GM19099 (cell line): ENCODE data around the gene HELZ.

Source experiments
- POLR2A ChIP-seq: IDR thresholded peaks from 3 replicates; pipeline ENCODE4 v1.6.1; 2011; ENCODE audit warnings: low read depth; ENCODE audit not compliant: insufficient read length; ENCODE audit errors: extremely low read depth

The HELZ gene

DNA sequence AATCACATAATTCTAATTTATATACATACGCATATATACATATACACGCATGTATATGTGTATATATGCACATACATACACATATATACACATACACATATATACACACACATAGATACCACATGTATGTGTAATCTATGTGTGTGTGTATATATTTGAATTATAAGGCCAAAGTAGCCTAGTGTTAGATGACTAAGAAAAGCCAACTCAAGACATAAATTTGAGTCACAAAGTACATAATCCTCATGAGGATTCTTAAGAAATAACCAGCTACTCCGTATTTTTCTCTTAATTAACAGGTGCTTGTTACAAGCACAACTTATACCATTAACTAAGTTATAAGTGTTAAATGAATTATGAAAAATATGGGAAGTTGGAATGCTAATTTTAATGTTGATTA, 115.7 kb downstream of the HELZ start:
- TF ChIP-seq POLR2A, result no peak

- TF ChIP-seq POLR2A, result no peak
Measured at GRCh38 chr17:67128700-67129099, 116.3 kb downstream of the HELZ start.

DNA sequence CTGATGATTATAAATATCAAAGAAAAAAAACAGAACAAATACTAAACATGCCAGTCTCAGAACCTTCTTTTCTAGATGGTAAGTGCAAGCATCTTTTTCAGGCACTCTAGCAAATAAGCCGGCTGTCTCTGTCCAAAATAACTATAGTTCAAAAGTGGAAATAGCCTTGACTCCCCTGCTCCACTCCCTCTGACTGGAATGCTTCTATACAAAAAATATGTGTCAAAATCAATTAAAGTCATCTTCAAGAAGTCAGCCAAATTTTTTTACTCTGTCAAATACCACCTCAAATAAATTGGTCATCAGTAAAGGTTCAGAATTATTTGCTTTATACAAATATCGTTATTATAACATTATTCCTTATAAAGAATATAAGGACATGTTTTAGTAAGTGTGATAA, 117.1 kb downstream of the HELZ start:
- no peak for TF ChIP-seq POLR2A

- no peak for TF ChIP-seq POLR2A
Measured at GRCh38 chr17:67126983-67127382, 118.0 kb downstream of the HELZ start.

DNA sequence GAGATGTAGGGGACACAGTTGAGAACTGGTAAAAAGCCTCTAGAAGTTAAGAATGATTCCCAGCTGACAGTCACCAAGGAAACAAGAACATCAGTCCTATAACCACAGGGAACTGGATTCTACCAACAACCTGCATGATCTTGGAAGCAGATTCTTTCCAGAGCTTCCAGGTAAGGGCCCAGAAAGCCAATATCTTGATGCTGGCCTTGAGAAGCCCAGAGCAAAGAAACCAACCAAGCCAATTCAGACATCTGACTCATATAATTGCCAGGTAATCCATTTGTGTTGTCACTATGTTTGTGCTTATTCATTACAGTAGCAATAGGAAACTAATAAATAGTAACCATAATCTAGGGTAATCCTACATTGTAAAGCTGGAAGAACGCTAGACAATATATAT, 119.1 kb downstream of the HELZ start:
- no peak for TF ChIP-seq POLR2A

GRCh38 chr17:67125417-67125816, 119.6 kb downstream of the HELZ start:
- no peak for TF ChIP-seq POLR2A

- TF ChIP-seq POLR2A, result no peak
Measured at GRCh38 chr17:67124450-67125148, 120.4 kb downstream of the HELZ start.

DNA sequence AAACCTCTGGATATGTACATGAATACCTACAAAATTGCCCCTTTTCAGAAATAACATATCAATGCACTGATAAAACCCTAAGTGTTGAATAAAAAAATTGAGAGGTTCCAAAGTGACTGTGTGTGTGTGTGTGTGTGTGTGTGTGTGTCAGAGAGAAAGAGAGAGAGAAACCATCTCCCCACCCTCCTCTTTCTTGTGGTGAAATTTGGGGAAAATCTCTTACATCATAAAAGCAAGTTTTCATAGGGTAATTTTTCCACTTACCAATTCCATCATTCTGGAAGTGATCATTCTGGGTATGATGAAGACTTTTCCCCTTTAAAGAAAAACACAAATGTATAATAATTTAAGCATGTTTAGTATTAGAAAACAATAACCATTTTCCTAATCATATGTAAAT, 121.3 kb downstream of the HELZ start:
- no peak for TF ChIP-seq POLR2A

DNA sequence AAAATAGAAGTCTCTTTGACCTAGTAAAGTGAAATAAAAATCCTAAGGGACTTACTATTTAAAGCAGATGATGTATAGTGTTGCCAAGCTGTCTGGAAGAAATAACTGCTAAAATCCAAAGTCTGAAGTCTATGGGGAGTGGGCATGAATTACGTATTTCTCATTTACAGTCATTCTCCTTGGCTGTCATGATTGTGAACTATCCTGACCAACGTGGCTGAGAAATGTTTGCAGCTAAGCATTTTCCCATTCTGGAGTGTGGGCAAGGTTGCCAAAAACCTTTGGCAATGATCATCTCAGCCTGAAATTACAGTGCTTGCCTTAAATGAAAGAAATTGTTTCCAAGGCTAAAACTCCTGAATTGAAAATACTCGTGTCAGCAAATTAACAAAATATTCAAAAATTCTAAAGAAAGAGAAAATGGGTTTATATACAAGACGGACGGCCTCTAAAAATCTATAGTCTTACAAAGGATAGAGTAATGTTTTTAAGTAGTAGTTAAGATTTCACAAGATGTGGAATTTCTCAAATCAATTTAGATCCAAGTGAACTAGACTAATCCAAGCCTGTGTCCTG, 123.6 kb downstream of the HELZ start:
- TF ChIP-seq POLR2A, result no peak

- no peak for TF ChIP-seq POLR2A
Measured at GRCh38 chr17:67119102-67119501, 125.9 kb downstream of the HELZ start.

DNA sequence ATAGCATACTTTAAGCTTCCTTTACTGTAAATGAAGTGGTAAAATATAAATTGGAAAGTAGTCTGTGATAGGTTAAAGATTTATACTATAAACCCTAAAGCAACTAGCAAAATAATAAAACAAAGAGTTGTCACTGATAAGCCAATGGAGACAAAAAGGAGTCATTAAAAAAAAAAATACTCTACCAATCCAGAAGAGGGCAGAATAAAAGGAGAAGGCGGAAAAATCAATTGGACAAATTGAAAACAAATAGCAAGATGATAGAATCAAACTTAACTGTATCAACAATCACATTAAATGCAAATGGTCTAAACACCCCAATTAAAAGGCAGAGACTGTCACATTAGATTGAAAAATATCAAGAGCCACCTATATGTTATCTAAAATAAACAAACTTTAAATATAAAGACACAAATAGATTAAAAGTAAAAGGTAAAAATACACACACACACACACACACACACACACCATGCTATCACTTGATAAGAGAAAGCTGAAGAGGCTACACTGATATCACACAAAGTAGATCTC, 128.9 kb downstream of the HELZ start:
- TF ChIP-seq POLR2A, result no peak

- TF ChIP-seq POLR2A, result no peak
Measured at GRCh38 chr17:67115401-67115800, 129.6 kb downstream of the HELZ start.

GRCh38 chr17:67113486-67113885, 131.5 kb downstream of the HELZ start:
- no peak for TF ChIP-seq POLR2A

DNA sequence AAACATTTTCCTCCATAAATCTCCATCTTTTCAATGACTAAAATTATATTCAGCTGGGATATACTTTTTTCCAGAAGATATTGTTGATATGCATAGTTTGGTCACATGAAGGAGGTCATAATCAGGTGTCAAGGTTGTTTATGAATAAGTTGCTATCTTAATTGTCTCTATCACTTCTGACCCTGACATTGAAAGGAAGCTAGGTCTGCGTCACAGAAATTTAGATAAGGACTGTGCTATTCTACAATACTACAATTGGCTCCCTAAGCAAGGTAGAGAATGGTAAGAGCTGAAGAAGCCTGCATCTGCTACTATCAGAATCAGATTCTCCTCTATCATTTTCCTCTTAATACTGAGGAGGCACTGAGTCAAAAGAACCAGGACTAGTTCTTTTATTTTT, 133.2 kb downstream of the HELZ start:
- TF ChIP-seq POLR2A, result no peak

DNA sequence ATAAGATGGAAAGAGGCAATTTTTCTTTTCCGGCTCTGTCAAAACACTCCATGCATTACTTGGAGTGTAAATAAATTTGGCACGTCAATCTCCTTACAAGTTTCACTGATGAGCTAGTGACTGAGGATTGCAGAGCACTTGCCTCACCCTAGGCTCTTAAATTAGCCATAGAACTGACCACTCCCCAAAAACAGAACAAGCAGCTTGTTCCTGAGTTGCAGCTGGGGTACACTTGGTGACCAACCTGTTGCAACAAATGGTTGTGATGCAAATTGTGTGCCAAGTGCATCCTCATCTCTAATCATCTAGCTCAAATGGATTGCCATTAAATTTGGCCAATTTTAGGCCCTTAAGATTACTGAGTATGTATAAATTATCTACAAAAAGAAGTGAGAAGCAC, 133.7 kb downstream of the HELZ start:
- TF ChIP-seq POLR2A, result no peak

DNA sequence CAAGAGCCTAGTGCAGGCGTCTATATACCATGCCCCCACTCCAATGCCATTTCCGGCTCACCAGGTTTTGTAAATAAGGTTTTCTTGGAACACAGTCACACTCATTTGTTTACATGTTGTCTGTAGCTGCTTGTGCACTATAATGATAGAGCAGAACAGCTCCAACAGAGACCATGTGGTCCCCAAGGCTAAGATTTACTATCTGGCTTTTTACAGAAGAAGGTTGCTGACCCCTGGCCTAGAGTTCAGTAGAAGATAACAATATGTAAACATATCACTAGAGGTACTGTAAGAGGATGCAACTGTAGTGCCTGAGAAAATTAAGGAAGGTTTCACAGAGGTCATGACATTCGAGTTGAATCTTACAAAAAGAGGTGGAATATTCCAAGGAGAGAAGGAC, 134.4 kb downstream of the HELZ start:
- TF ChIP-seq POLR2A, result no peak
